GM18511 (cell line): ENCODE data around the gene CGGBP1.

Experiments used
- ATAC-seq: cut with Tn5 transposase; IDR thresholded peaks from one replicate; pipeline ENCODE4 v1.9.1; 2021; ENCODE audit warnings: mild to moderate bottlenecking, moderate library complexity; ENCODE audit not compliant: unreplicated experiment

CGGBP1 gene, protein sequence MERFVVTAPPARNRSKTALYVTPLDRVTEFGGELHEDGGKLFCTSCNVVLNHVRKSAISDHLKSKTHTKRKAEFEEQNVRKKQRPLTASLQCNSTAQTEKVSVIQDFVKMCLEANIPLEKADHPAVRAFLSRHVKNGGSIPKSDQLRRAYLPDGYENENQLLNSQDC

DNA sequence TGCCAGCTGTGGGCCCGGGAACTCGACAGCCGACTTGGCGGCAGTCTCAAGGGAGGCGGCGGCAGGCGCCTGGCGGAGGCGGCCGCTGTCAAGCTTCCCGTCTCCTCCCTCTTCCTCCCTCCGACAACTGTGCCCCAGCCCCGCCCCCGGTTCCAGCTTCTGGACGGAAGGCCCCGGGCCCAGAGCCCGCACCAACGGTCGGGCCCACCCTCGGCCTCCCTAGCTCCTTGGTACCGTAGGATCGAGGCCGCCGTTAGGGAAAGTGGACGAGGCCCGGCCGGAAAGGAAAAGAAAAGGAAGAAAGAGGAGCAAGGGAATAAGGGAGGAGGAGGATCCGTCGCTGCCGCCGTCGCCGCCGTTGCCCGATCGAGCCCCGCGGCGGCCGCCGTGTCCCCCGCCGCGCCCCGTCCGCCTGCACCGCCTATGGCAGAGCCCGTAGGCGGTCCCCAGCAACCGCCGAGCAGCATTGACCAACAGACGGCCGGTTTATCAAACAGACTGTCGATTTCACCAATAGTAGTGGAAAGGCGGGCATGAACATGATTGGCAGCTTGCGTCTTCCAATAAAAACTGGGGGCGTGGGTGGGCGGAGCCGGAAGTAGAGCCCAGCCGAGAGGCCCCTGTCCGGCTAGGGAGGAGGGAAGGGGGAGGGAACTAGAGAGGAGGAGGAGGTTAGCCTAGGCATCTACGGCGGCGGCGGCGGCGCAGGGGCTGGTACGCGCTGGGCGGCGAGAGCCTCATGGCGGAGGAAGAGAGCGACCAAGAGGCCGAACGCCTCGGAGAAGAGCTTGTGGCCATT is at the start of gene CGGBP1, which contains the start of gene ZNF654:
Gene CGGBP1 (minus strand): TSS at position 425 of the 799 bp plus-strand sequence. CDS start 3,029 bp downstream, outside the sequence.
Gene ZNF654 (plus strand): TSS at position 675 of the 799 bp plus-strand sequence. CDS start 65 bp downstream, at position 740.
- ATAC-seq: peak; percentile 93

DNA sequence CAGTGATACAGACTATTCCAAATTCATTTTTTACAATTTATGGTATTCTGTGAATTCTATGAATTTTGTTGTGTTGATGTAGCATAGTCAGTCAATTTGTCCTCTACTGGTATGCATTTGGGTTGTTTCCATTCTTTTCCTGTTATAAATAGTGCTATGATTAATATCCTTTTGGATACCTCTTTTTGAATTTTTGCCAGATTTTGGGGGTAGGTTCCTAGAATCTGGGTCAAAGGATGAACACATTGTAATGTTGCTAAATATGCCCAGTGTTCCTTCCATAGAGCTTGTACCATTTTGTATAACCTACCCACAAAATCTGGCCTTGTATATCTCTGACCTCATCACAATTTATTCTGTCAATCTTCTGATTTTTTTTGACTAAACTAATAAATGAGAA is 46.5 kb upstream of the CGGBP1 start:
- no peak for ATAC-seq

DNA sequence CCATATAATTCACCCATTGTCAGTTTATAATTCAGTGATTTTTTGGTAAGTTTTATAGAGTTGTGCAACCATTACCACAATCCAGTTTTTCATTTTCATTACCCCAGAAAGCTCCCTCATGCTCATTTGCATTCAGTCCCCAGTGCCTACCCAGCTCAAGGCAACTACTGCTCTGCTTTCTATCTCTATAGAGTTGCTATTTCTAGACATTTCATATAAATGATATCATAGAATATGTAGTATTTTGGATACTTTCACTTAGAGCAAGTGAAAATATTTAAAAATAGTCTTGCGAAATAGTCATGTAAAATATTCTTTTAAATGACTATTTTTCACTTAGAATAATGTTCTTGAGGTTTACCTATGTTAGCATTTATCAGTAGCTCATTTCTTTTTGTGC is 42.3 kb upstream of the CGGBP1 start:
- peak; percentile 86 for ATAC-seq

DNA sequence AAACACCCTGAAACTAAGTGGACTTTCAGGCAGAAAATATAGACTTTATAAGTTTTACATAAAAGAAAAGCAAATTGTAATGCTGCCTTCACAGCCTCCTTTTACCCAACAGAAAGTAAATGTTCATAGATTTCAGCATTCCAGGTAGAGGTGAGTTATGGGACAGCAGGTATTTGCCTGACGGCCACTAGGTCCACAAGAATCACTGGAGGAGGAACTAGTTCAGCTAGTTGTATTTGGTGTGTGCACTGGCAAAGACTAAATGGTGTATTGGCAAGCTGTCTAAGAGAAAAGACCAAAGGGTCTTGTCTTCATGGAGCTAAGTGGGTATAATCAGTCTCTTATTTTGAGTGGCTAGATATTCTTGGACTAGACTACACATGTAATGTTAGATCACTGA is 34.5 kb upstream of the CGGBP1 start:
- ATAC-seq: no peak

DNA sequence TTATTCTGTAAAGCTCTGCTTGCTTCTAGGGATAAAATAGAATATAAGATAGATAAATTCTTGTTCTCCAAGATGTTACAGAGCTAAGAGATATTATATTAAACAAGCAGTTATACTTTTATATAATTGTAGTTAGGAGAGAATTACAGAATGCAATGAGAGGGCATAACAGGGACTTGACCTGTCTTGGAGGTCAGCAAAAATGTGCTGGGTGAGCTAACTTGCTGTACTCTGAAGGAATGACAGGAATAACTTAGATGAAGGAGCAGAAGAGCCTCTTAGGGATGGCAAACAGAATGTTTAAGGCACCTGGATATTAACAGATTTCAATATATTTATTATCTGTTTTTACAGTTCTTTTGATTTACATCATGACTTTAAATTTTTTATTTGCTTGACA is 33.5 kb upstream of the CGGBP1 start:
- ATAC-seq: no peak

DNA sequence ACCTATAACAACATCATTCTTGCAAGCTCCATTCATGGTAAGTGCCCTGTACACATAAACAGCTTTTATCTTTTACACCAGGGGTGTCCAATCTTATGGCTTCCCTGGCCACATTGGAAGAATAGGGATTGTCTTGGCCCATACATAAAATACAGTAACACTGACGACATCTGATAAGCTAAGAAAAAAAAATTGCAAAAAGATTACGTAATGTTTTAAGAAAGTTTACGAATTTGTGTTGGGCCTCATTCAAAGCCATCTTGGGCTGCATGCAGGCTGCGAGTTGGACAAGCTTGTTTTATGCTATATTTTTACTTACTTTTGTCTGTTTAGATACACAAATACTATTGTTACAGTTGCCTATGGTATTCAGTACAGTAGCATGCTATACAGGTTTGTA is 31.9 kb upstream of the CGGBP1 start:
- no peak for ATAC-seq

DNA sequence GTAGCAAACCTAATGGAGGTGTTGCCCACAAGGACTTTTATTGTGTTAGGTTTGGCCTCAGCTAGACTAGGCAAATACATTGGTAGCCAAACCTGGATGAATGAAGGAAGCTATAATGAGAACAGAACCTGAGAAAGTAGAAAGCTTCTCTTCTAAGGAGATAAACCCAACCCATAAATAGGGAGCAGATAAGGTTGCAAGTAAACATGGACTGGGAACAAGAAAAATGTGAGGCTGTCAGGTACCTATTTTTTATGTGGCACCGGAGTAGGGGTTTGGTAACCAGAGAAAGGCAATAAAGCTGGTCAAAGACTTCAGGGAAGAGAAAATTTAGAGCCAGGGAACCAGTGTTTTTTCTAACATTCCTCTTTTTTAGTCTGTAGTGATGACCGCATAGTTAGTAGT is 25.3 kb upstream of the CGGBP1 start:
- no peak for ATAC-seq

DNA sequence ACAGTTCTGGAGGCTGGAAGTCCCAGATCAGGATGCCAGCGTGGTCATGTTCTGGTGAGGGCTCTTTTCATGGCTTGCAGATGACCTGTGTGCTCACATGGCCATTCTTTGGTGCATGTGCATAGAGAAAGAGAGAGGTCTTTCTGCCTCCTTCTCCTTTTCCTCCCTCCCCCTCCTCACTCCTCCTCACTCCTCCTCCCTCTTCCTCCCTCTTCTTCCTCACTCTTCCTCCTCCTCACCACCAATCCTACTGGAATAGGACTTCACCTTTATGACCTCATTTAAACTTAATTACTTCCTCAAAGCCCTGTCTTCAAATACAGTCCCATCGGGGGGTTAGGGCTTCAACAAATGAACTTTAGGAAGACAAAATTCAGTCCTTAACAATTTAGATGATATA is 24.0 kb upstream of the CGGBP1 start:
- no peak for ATAC-seq

DNA sequence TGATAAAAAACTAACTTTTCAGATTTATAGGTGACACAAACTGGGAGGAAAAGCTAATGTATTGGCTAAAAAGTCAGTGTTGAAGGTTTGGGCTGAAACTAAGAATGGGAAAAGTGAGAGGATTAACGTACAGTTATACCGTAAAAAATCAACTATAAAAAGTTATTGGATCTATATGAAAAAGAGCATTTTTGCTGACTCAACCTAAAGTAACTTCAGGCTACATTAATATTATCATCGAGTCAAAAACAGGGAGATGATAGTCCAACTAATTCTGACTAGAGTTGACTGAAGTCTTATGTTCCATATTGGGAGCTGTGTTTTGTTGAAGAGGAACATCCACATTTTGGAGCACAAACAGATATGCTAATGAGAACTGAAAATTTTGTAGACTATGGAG is 20.1 kb upstream of the CGGBP1 start:
- no peak for ATAC-seq

DNA sequence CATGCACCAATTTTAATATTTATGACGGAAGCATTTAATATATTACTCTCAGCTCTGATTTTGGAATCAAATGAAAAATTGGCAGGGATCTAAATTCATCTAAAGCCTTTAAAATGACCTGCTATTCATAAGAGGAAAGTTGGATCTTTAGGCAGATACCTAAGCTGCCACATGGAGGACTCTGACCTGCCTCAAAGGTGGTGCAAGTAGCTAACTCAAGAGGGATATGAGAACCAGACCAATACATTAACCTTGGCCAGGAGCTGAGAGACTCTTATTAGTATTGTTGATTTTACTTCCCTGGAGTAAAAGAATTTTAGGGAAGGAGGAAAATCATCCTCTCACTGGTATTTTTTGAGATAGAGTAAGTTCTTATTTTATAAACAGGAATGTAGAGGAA is 17.9 kb upstream of the CGGBP1 start:
- no peak for ATAC-seq

DNA sequence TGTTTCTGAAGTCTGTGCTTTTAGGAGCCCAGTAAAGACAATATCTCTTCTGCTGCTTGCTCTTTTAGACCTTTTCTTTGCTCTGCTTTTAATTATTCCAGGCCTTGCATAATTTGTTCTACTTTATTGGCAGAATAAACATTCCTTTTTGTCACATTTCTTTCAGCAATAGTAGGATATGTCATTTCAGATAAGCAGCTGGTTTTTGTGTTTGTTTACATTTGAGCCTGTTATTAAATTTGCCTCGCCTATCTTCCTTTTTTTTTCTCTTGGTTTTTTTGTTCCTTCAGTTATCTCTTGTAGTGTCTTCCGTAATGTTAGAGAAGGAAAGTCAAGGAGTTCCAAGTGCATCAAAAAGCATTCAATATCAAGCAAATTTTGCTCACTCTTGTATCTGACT is 16.7 kb upstream of the CGGBP1 start:
- no peak for ATAC-seq

DNA sequence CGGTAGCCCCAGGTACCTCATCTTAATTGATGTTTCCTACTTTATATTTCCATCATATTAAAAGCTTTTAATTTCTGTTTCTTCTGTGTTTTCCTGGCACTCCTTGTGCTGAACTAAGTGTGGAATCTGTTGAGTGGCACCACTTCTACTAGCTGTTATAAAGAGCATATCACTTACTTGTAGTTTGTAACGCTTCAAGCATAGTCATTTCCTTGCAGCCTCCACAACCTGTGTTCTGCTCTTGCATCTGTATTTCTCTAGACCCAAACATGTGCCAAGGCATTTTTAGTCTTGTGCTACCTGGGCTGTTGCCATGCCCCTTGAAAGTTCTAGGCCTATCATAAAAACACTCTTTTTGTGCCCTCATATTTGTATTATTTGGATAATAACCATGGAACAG is 16.3 kb upstream of the CGGBP1 start:
- no peak for ATAC-seq

DNA sequence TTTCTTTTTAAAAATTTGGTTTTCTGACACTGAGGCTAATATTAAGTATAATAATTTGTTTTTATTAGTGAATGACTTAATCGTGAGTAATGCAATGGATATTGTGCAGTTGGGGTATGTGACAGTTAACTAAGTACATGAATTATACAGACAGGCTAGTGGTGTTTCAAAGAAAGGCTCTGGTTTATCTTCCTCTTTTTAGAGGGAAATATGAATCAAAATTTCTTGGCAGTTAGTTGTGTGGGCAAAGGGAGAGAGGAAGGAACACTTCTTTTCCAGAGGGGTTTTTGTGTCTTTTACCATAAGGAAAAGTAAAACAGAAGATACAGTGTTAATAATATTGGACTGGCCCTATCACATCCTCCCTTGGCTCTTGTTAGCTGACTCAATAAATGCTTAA is 2.9 kb upstream of the CGGBP1 start:
- ATAC-seq: no peak

DNA sequence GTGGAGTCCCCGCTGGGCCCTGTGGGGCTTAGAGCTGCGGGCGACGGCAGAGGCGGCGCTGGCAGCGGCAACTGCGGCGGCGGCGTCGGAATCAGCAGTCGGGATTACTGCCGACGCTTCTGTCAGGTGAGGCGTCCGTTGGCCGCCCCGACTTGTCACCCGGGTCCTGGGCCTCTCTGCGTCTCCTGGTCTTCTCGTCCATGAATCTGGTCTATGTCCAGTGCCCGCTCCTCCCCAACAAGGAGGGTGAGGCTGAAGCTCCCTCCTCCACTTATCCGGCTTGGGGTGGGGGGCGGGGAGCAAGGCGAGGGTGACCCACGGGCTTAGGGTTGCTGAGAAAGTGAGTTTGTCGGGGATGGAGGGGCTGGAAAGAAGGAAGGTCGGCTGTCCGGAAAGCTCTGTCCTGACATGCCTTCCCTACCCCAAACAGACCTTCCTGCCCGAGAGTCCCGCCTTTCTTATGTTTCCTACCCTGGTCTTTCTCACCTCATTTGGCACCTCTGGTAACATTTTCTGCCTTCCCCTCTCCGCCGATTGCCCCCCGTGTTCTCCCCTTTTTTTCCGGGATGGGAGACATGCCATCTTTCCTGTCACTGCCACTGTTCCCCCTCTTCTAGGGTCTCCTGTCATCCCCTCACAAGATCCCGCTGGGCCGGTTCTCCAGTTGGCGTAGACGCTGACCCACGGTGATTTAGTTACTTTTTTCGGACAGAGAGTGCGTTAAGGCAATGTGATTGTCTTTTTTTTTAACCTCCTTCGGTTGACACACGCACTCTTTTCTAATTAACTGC is 770 bp upstream of the CGGBP1 start:
- peak; percentile 12 for ATAC-seq

DNA sequence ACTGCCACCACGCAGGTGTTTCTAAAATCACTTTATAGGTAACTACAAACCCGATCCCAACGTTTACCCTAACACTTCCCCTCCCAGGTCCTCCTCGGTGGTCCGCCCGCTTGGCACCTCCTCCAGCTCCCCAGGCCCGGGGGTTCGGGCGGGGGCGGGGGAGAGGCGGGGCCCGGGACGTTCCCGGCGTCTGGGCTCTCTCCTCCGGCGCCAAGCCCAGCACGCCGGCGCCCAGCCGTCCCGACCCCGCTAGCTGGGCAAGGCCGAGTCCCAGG is 562 bp downstream of the CGGBP1 start:
- ATAC-seq: no peak

DNA sequence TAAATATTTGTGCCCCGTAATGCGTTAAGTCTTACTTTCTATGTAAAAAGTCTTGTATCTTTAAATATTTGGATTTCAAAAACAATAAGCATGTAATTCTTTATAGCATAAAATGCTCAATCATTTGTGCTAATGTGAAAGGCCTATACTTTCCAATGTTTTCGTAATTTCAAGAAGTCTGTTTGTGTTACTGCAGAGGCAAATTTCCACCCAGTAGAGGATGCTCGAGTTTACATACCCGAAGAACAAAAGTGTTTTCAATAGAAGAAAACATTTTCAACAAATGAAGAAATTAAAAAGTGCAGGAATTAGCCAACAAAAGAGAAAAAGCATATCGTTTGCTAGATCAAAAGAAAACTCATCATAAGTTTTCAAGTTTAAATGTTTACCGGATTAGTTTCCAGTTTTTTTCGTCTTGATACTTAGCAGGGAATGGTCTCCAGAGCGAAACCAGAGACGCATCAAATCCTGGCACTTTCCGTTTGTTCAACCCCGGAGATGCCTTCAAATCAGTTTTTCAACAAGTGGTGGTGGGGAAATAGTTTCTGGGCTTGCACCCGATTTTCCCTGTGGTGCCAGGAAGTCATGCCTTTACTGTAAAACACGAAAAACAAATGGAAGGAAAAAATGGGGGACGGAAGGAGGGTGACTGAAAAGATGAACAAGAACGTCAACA is 1.0 kb downstream of the CGGBP1 start:
- no peak for ATAC-seq

DNA sequence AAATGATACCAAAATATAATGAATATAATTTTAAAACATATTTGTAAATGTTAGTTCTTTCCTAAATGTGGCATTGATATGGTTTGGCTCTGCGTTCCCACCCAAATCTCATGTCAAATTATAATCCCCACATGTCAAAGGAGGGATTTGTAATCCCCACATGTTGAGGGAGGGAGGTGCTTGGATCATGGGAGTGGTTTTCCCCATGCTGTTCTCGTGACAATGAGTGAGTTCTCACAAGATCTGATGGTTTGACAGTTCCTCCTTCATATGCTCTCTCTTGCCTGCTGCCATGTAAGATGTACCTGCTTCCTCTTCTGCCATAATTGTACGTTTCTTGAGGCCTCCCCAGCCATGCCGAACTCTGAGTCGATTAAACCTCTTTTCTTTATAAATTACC is 12.0 kb downstream of the CGGBP1 start:
- no peak for ATAC-seq

DNA sequence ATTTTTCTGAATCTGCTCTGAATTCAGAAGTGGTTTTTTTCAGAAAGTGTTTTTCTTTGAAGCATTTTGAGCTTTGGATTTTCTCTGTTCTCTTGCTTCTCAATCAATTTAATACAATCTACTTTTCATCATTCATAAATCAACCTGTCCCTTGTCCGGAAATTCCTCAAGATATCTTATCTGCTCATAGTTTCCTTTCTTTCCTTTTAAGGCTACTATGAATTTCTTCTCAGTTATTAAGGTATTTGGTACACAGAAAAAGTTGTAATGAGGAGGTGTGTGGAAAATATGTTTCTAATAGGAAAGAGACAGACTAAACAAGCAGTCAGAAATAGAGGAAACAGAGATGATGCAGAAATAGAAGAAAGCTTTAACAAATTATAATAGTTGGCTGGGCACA is 14.4 kb downstream of the CGGBP1 start:
- no peak for ATAC-seq

DNA sequence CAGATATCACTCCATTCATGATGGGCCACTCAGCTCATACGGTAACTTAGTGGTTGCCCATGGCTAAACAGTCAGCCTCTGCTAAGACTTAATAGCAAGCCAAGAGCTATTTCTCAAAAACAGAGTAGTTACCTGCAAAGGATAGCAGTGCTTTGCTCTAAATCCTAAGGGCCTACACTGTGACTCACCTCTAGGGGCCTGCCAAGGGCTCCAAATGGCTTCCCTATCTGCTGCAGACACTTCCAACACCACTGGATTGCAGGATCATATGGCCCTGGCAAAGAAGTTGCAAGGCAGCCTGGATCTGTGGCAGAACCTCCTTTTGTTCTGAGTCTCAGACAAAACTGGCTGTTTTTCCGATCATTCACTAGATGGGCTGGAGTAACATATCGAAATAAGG is 17.8 kb downstream of the CGGBP1 start:
- no peak for ATAC-seq

DNA sequence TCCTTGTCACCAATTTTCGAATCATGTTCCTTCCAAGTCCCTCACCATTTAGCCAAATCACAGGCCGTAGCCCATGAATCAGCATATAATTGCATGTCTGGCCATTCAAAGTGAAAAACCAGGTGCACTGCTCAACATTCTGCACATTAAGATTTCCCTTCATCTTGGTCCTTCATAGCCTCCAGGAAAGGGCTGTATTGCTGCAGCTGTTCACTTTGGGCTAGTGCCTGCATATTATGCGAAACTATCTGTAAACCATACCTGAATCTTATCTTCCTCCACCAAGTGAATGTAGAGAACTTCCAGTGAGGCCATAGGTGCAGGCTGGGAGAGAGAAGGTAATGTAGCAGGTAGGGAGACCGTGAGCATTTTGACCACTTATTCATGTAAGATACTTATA is 18.3 kb downstream of the CGGBP1 start:
- no peak for ATAC-seq

DNA sequence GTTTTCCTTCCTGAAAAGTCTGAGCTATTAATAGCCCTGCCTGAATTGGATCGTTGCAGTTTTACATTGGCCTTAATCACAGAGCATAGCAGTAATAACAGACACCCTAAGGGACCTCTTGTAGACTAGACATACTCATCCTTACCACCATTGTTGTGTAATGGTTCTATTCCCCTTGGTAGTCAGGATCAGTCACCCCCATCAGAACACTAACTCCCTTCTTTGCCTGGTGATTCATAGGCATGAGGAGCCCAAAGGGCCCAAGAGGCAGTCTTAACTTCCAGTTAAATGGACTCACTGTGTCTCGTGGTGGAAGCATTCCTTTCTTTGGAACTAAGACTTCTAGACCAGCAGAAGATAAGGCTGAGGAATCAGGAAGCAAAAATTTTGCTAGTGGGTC is 20.2 kb downstream of the CGGBP1 start:
- no peak for ATAC-seq

DNA sequence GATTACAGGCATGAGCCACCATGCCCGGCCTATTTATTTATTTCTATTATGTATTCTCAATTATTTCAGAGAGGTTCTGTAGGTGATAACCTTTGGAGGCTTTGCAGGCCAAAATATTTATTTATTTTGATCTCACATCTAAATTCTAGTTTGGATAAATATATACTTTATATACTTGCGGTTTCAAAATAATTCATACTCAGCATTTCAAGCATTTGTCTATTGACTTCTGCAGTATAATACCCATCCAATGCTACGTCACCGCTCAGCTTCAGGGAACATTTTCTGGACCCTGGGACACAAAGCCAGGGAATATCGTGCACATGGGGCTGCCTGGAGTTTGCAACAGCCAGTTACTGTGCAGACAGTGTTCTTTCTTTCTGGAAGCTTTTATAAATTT is 22.6 kb downstream of the CGGBP1 start:
- no peak for ATAC-seq
